ENCODE measurements around the gene ATF7.
A peak's percentile ranks its signal among the peaks of the same experiment; 100 is the strongest.

ATF7 gene

GRCh38 chr12:53516758-53517455 is 109.3 kb downstream of the ATF7 start:
- no peak for DNase-seq

DNA sequence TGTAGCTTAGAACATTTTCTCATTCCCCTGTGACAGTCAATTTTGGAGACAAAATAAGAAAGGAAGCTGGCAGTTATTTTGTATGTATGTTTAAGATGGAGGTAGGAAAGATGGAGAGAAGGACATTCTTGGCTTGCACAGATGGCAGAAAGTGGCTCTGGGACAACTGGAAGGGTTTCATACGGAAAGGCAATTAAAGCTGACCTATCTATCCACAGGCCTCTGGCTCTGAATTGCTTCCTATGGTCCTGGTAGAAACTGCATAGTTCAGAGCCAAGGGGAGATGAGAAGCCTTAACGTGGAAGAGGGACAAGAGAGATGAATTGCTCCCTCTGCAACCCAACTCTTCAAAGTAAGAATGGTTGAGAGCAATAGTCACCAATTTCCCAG is 110.9 kb downstream of the ATF7 start:
- no peak for DNase-seq

DNA sequence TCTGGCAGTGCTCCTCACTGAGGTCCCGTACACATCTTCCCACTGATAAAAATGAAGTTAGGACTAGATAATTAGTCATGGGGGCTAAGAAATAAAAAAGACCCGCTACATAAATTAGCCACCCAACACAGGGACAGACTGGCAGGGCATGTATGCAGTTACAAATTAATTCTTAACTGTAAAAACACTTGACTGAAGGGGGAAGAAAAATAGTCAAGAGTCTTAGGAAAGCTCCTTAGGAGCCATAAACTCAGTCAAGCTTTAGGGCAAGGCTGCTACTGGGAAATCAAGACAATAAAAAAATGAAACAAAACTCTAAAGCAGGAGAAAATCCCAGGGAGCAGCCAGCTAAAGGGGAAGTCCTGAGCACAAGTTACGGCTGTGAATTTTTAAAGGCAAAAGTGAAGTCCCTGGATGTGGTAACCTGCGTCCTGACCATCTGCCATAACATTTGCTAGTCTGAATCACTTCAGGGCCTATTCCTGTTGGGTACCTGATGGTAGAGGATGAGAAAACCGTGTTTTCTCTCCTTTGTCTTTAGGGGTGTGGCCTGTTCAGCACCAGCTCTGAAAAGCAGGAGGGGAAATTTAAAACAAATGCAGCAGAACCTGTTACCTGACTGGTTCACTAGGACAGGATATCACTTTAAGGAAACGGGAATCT is 111.4 kb downstream of the ATF7 start:
- DNase-seq: no peak

DNA sequence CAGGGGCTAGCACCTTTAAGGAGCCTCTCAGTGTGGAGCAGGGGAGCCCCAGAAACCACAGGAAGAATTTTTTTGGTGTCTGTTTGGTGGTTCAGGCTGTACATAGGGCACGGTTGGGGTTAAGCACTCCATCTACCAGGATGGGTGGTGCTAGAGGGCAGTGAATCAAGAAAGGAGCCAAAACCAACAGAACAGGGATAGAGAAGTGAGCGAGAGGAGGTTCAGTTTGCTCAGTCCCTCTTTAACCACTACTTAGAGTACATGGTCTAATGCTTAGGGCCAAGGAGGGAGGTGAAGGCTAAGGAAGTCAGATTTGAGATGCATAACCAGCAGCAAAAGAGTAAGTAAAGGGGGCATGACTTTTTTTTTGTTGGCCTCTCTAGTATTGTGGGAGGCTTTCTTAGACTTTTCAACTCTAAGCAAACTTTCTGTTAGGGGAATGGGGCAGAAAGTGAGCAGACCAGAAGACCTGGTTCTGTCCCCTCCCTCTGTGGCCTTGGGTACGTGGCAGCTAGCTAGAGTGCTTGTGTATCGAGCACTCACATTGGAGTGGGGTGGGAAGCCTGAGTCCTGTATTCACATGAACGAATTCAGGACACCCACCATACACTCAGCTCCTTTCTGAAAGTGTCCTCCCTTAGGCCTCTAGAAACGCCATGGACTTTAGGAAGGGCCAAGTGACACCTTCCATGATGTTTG is 112.3 kb downstream of the ATF7 start:
- no peak for DNase-seq

- no peak for DNase-seq
These were observed 115.9 kb downstream of the ATF7 start for GRCh38 chr12:53510181-53510812.

- peak; percentile 31 for DNase-seq
These were observed 117.5 kb downstream of the ATF7 start for GRCh38 chr12:53508534-53509170.

DNA sequence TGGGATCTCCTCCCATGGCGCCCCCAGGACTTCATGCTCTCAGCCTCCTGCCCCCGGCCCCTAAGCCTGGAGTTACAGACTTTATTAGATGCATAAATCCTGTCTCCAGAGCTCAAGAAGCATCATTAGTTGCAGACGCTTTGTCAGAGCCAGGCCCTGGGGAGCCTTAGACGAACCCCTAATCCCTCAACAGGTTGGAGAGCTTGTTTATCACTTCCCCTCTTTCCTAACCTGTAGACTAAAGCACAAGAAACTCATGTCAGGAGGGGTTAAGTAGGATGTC is 118.6 kb downstream of the ATF7 start:
- no peak for DNase-seq

- DNase-seq: no peak
These were observed 119.1 kb downstream of the ATF7 start, which contains the start of gene NPFF for GRCh38 chr12:53506881-53507602. Gene NPFF, minus strand, starts transcription at chr12:53507484. Its CDS starts 10 bp downstream, at chr12:53507474.

DNA sequence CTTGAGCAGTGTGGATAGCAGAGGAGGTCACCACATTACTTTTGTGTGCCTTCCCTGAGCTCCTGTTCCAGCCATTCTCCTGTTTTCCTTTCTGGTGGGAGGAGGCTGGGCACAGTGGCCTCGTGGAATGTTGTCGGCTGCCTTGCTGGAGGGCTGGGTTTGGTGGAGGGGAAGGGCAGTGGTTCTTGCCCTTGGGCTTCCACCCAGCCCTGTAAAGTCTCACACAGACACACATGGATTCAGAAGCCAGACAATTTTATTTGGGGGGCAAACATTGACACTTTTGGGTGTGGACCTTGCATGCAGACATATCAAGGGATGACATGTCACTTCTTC is 119.8 kb downstream of the ATF7 start:
- DNase-seq: no peak

GRCh38 chr12:53505555-53506449 is 120.4 kb downstream of the ATF7 start:
- no peak for DNase-seq

- DNase-seq: no peak
These were observed 121.1 kb downstream of the ATF7 start for GRCh38 chr12:53505086-53505485.

GRCh38 chr12:53504004-53504920 is 121.9 kb downstream of the ATF7 start:
- no peak for DNase-seq

GRCh38 chr12:53502983-53503728 is 123.0 kb downstream of the ATF7 start:
- no peak for DNase-seq

DNA sequence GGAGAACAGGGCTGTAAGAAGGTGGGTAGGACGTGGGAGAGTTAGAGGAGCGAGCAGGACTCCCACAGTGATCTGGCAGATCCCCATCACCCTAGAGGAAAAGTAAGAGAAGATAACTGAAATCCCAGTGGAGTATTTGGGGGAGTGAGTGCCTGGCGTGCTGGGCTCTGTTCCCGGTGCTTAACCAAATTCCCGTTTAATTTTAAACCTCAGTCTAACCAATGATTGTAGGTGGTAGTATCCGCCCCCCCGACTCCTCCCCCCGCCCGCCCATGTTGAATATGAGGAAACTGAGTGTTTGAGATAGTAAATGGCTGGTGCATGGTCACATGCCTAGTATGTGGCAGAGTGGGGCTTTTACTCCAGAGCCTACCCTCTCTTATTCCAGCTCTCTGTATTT is 123.9 kb downstream of the ATF7 start:
- DNase-seq: no peak

GRCh38 chr12:53501615-53502181 is 124.5 kb downstream of the ATF7 start:
- DNase-seq: no peak

DNA sequence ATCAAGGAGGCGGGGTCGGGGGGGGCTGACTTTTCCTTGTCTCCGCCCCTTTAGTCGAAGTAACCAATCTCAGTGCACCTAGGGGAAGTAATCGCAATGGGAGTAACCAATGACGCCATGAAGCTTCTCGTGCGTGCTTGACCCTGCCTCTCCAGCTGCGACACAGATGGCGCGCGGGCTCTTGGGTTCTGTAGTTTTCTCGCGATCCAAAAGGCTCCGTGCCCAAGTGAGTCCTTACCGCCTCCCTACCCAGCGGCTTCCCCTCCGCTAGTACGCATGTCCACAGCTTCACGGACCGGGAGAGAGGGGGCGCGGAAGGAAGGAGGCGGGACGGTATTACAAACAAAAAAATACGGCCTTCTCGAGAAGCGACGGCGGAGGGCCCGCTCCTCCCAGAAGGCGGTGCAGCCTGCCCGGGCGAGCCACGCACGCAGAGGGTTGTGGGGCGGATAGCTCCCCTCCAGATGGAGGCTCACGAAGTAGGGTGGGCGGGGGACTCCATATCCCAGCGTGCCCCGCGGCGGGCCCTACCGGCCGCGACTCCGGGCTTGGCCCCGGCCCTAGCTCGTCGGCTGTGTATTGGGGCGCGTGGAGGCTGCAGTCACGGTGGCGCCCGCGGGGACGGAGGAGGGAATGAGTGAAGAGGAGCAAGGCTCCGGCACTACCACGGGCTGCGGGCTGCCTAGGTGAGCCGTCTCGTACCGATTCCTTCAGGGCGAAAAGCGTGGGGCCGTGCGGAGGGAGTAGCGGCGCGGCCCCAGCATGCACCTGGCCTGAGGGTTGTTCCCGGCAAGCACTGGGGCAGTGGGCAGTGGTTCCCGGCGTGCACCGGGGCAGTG is 125.2 kb downstream of the ATF7 start, which contains the start of gene TARBP2:
Gene TARBP2 (plus strand): TSS at position 508 of the 839 bp plus-strand sequence. CDS start 126 bp downstream, at position 634.
- DNase-seq: peak; percentile 98

GRCh38 chr12:53500142-53500775 is 125.9 kb downstream of the ATF7 start:
- DNase-seq: no peak

Data from NCI-H446 treated with DMSO at 0.1 percent for 48 hours (cell line).